HEK293T (cell line): ENCODE measurements around the gene LCNL1.

Experiments used
- CTCF ChIA-PET: fragments of 350-600 bp; formaldehyde crosslinking; extraction: SDS; loops from one replicate; lab custom pipeline; 2021; ENCODE audit warnings: antibody characterized with exemption, inconsistent platforms; lab: Yijun Ruan, JAX
- POLR2A ChIA-PET: fragments of 350-600 bp; formaldehyde crosslinking; extraction: SDS; loops from one replicate; lab custom pipeline; 2020; ENCODE audit warnings: antibody characterized with exemption, inconsistent platforms; lab: Yijun Ruan, JAX
- DNase-seq: peaks from one replicate; pipeline ENCODE4 v3.0.0; 2012; ENCODE audit warnings: mixed read lengths; ENCODE audit errors: extremely low spot score
- ARNT ChIP-seq: fragments of 450-650 bp; IDR thresholded peaks from 2 replicates; pipeline ENCODE4 v1.6.1; 2017; ENCODE audit warnings: mild to moderate bottlenecking
- BHLHE40 ChIP-seq: fragments of 450-650 bp; IDR thresholded peaks from 2 replicates; pipeline ENCODE4 v1.6.1; 2016; ENCODE audit warnings: mild to moderate bottlenecking, moderate library complexity, borderline replicate concordance
- CTBP1 ChIP-seq: fragments of 450-650 bp; IDR thresholded peaks from 2 replicates; pipeline ENCODE4 v1.6.1; 2016; ENCODE audit warnings: borderline replicate concordance
- ELF4 ChIP-seq: fragments of 450-650 bp; IDR thresholded peaks from 2 replicates; pipeline ENCODE4 v1.6.1; 2017; ENCODE audit warnings: antibody characterized with exemption
- FOXA1 ChIP-seq: fragments of 450-650 bp; IDR thresholded peaks from 2 replicates; pipeline ENCODE4 v1.6.1; 2016; ENCODE audit warnings: mild to moderate bottlenecking
- FOXK2 ChIP-seq: fragments of 450-650 bp; IDR thresholded peaks from 2 replicates; pipeline ENCODE4 v1.6.1; 2016; ENCODE audit warnings: mild to moderate bottlenecking
- FOXM1 ChIP-seq: fragments of 450-650 bp; IDR thresholded peaks from 2 replicates; pipeline ENCODE4 v1.6.1; 2017; ENCODE audit warnings: mild to moderate bottlenecking, borderline replicate concordance
- HDGF ChIP-seq: fragments of 450-650 bp; IDR thresholded peaks from 2 replicates; pipeline ENCODE4 v1.6.1; 2017; ENCODE audit warnings: antibody characterized with exemption, borderline replicate concordance
- L3MBTL2 ChIP-seq: fragments of 450-650 bp; conservative IDR thresholded peaks from 2 replicates; pipeline ENCODE4 v1.6.1; 2016; ENCODE audit warnings: mild to moderate bottlenecking
- LEF1 ChIP-seq: fragments of 450-650 bp; IDR thresholded peaks from 2 replicates; pipeline ENCODE4 v1.6.1; 2017; ENCODE audit warnings: mild to moderate bottlenecking, borderline replicate concordance
- NFRKB ChIP-seq: fragments of 450-650 bp; IDR thresholded peaks from 2 replicates; pipeline ENCODE4 v1.6.1; 2016; ENCODE audit warnings: mild to moderate bottlenecking, moderate library complexity
- PKNOX1 ChIP-seq: fragments of 450-650 bp; IDR thresholded peaks from 2 replicates; pipeline ENCODE4 v1.6.1; 2016
- SP1 ChIP-seq: fragments of 450-650 bp; IDR thresholded peaks from 2 replicates; pipeline ENCODE4 v1.6.1; 2017
- SUZ12 ChIP-seq: fragments of 450-650 bp; IDR thresholded peaks from 2 replicates; pipeline ENCODE4 v1.6.1; 2016; ENCODE audit warnings: mild to moderate bottlenecking
- TARDBP ChIP-seq: fragments of 450-650 bp; IDR thresholded peaks from 2 replicates; pipeline ENCODE4 v1.6.1; 2016
- ZNF384 ChIP-seq: fragments of 450-650 bp; IDR thresholded peaks from 2 replicates; pipeline ENCODE4 v1.6.1; 2016

Gene LCNL1

GRCh38 chr9:136952321-136952850 is 30.4 kb upstream of the LCNL1 start:
- ChIA-PET CTCF (no interaction called here), POLR2A (interaction anchor here (0.7 kb wide), 1 partner anchor 40 kb away, joined by 3 read pairs; no protein-coding TSS in a partner anchor)
- TF ChIP-seq BHLHE40 (no peak), ELF4 (no peak), FOXM1 (no peak), NFRKB (no peak), HDGF (no peak), L3MBTL2 (no peak), ARNT (no peak), SUZ12 (no peak), SP1 (no peak), FOXK2 (no peak), LEF1 (no peak), ZNF384 (no peak)
- DNase-seq, result no peak

DNA sequence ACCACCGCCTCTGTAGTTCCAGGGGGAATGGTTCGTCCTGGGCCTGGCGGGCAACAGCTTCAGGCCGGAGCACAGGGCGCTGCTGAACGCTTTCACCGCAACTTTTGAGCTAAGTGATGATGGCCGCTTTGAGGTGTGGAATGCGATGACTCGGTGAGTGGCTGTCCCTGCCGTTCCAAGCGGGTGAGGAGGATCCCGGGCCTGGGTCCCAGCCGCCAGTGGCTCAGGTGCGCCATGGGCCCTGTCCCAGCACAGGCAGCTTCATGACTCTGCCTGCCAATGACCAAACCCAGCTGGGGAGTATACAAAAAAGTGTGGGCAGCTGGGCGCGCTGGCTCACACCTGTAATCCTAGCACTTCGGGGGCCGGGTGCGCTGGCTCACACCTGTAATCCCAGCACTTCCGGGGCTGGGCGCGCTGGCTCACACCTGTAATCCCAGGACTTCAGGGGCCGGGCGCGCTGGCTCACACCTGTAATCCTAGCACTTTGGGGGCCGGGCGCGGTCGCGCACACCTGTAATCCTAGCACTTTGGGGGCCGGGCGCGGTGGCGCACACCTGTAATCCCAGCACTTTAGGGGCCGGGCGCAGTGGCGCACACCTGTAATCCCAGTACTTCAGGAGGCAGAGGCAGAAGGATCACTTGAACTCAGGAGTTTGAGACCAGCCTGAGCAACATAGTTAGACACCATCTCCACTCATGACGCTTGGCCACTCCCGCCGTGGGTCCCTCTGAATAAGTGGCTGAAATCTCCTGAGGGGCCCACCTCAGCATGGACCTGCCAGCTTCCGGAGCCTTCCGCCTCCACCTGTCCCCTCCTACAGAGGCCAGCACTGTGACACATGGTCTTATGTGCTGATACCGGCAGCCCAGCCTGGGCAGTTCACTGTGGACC is 29.7 kb upstream of the LCNL1 start:
- ChIA-PET POLR2A (interaction anchor here (0.7 kb wide), 1 partner anchor 39 kb away, joined by 3 read pairs; no protein-coding TSS in a partner anchor), CTCF (no interaction called here)
- TF ChIP-seq PKNOX1 (no peak), BHLHE40 (no peak), TARDBP (no peak), SUZ12 (no peak), ARNT (no peak), HDGF (no peak), L3MBTL2 (no peak), ELF4 (no peak), FOXA1 (no peak), NFRKB (no peak), FOXK2 (no peak), FOXM1 (no peak), CTBP1 (no peak), SP1 (no peak), LEF1 (no peak), ZNF384 (no peak)
- no peak for DNase-seq

DNA sequence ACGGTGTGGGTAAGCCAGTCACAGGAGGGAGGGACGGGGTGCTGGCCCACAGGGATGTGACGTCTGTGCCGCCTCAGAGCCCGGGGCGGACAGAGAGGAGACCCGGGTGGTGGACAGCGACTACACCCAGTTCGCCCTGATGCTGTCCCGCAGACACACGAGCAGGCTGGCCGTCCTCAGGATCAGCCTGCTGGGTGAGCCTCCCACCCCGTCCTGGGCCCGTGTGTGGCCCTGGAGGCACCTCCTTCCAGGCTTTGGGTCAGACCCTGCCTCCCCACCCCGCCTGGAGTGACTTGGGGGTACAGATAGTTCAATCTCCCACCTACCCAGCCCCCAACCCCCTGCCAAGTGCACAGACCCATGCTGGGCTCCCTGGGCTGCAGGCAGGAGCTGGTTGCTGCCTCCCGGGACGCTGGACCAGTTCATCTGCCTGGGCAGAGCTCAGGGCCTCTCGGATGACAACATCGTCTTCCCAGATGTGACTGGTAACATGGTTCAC is 29.0 kb upstream of the LCNL1 start:
- no peak for TF ChIP-seq ZNF384
- ChIA-PET POLR2A (no interaction called here), CTCF (no interaction called here)
- no peak for DNase-seq

- CTCF ChIA-PET, result no interaction called here
- POLR2A ChIA-PET, result interaction anchor here (0.9 kb wide), 1 partner anchor 38 kb away, joined by 3 read pairs; the partner anchor contains the start of gene PAXX
- DNase-seq, result no peak
- no peak for TF ChIP-seq SUZ12
- TF ChIP-seq FOXA1, result no peak
- no peak for TF ChIP-seq SP1
- no peak for TF ChIP-seq FOXM1
- TF ChIP-seq FOXK2, result no peak
- no peak for TF ChIP-seq L3MBTL2
- no peak for TF ChIP-seq ZNF384
- TF ChIP-seq ARNT, result no peak
- TF ChIP-seq LEF1, result no peak
- no peak for TF ChIP-seq BHLHE40
- TF ChIP-seq HDGF, result no peak
- no peak for TF ChIP-seq CTBP1
- no peak for TF ChIP-seq TARDBP
- TF ChIP-seq PKNOX1, result no peak
Observed at GRCh38 chr9:136954270-136955083, 28.3 kb upstream of the LCNL1 start.

DNA sequence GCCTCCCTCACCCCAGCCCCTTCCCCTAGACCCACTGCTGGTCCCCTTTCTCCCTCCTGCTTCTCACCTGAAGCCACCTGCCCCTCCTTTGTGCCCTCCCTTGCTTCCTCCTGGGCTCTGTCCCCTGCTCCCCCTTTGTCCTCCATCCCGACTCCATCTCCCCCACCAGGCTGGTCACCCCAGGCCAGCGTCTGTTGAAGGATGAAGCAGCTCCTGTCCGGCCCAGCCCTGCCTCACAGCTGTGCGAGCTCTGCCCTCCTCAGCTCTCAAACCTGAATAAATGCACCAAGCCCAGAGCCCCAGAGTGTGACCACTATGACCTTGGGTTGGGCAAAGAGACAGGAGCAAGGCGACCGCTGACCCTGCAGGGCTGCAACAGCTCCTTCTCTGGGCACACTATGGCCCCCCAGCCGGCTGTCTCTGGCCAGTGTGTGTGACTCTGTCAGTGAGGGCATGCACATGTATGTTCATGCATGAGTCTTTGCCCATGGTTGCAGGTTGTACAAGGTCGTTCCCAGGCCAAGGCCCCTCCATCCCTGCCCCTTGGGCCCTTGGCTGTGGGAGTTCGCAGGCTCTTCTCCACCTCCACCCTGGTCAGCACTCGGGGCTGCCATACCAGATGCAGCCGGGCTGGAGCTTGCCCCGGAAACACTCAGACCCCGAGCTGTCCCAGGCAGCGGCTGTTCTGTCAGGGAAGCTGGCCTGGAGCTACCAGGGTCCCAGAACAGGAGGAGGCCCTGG is 27.4 kb upstream of the LCNL1 start:
- POLR2A ChIA-PET, result interaction anchor here (0.9 kb wide), 1 partner anchor 37 kb away, joined by 3 read pairs; the partner anchor contains the start of gene PAXX

GRCh38 chr9:136955943-136956335 is 26.9 kb upstream of the LCNL1 start:
- POLR2A ChIA-PET, result no interaction called here
- DNase-seq, result no peak
- CTCF ChIA-PET, result no interaction called here
- no peak for TF ChIP-seq FOXA1
- no peak for TF ChIP-seq NFRKB
- no peak for TF ChIP-seq HDGF
- no peak for TF ChIP-seq L3MBTL2
- no peak for TF ChIP-seq FOXK2
- TF ChIP-seq FOXM1, result no peak
- no peak for TF ChIP-seq ZNF384
- no peak for TF ChIP-seq ARNT

More for the DNA sequence above, 27.4 kb upstream of the LCNL1 start:
- CTCF ChIA-PET, result no interaction called here
- TF ChIP-seq FOXA1, result no peak
- no peak for TF ChIP-seq TARDBP
- no peak for DNase-seq
